Activated naive CD4-positive, alpha-beta T cell treated with anti-CD3 and anti-CD28 coated beads, Interleukin-2, amount 50 U/mL, for 24 hours (primary cell): ENCODE measurements around the gene COQ6.
"Not testable (repeated sequence)": the region's sequence is repeated elsewhere in the genome, so short reads cannot be mapped to it uniquely, and the experiment has no call there.

ENCODE experiments used
- H3K27ac Mint-ChIP-seq: one replicate; pipeline ENCODE4 v1.8.0; 2021; ENCODE audit warnings: mild to moderate bottlenecking, mixed read lengths
- H3K27me3 Mint-ChIP-seq: one replicate; pipeline ENCODE4 v1.8.0; 2021; ENCODE audit warnings: mixed read lengths
- H3K36me3 Mint-ChIP-seq: one replicate; pipeline ENCODE4 v1.8.0; 2021; ENCODE audit warnings: mixed read lengths
- H3K4me1 Mint-ChIP-seq: one replicate; pipeline ENCODE4 v1.8.0; 2021; ENCODE audit warnings: mixed read lengths
- H3K4me3 Mint-ChIP-seq: one replicate; pipeline ENCODE4 v1.8.0; 2021; ENCODE audit warnings: mild to moderate bottlenecking, mixed read lengths
- H3K9me3 Mint-ChIP-seq: one replicate; pipeline ENCODE4 v1.8.0; 2021; ENCODE audit warnings: mixed read lengths

Gene COQ6

GRCh38 chr14:73949752-73950734, at the start of gene COQ6, which contains the start of gene FAM161B:
COQ6 (plus strand) TSS chr14:73950302; CDS start chr14:73950333, 31 bp downstream.
FAM161B (minus strand) TSS chr14:73950094; CDS start chr14:73950026, 68 bp downstream.
- Mint-ChIP-seq H3K4me3 (peak within 1 kb of the TSS; percentile 95), H3K4me1 (peaks cover 11% of the 10 kb centered on the region), H3K9me3 (no peaks in the 10 kb centered on the region), H3K27ac (peak within 1 kb of the TSS; percentile 86), H3K36me3 (peaks cover 3% of the 10 kb centered on the region), H3K27me3 (no peaks in the 10 kb centered on the region)

- Mint-ChIP-seq H3K27ac (no peak overlapping the region), H3K36me3 (peaks cover 14% of the 10 kb centered on the region), H3K9me3 (no peaks in the 10 kb centered on the region), H3K4me1 (no peaks in the 10 kb centered on the region), H3K27me3 (no peaks in the 10 kb centered on the region), H3K4me3 (no peak overlapping the region)
These were observed 47.1 kb upstream of the COQ6 start for GRCh38 chr14:73903028-73903427.

GRCh38 chr14:73909681-73910080, 40.4 kb upstream of the COQ6 start:
- Mint-ChIP-seq H3K4me1 (peaks cover 12% of the 10 kb centered on the region), H3K9me3 (peaks cover 6% of the 10 kb centered on the region), H3K36me3 (peaks cover 52% of the 10 kb centered on the region), H3K4me3 (no peak overlapping the region), H3K27ac (peak overlapping the region; percentile 53), H3K27me3 (no peaks in the 10 kb centered on the region)

GRCh38 chr14:73913256-73913655, 36.8 kb upstream of the COQ6 start:
- Mint-ChIP-seq H3K4me3 (no peak overlapping the region), H3K27me3 (no peaks in the 10 kb centered on the region), H3K4me1 (peaks cover 12% of the 10 kb centered on the region), H3K36me3 (peaks cover 42% of the 10 kb centered on the region), H3K9me3 (peaks cover 6% of the 10 kb centered on the region), H3K27ac (no peak overlapping the region)

GRCh38 chr14:73916324-73916723, 33.8 kb upstream of the COQ6 start:
- H3K36me3 Mint-ChIP-seq = peaks cover 22% of the 10 kb centered on the region
- no peaks in the 10 kb centered on the region for H3K27me3 Mint-ChIP-seq
- no peak overlapping the region for H3K27ac Mint-ChIP-seq
- H3K9me3 Mint-ChIP-seq = no peaks in the 10 kb centered on the region
- H3K4me1 Mint-ChIP-seq = peaks cover under 1% of the 10 kb centered on the region
- no peak overlapping the region for H3K4me3 Mint-ChIP-seq

GRCh38 chr14:73919457-73919856, 30.6 kb upstream of the COQ6 start:
- H3K4me3 Mint-ChIP-seq, H3K4me1 Mint-ChIP-seq, H3K27me3 Mint-ChIP-seq, H3K27ac Mint-ChIP-seq, H3K36me3 Mint-ChIP-seq, H3K9me3 Mint-ChIP-seq: not testable (repeated sequence)

GRCh38 chr14:73924337-73924736, 25.8 kb upstream of the COQ6 start:
- no peaks in the 10 kb centered on the region for H3K27me3 Mint-ChIP-seq
- peaks cover 7% of the 10 kb centered on the region for H3K4me1 Mint-ChIP-seq
- H3K27ac Mint-ChIP-seq = no peak overlapping the region
- H3K9me3 Mint-ChIP-seq = no peaks in the 10 kb centered on the region
- no peak overlapping the region for H3K4me3 Mint-ChIP-seq
- H3K36me3 Mint-ChIP-seq = peaks cover 17% of the 10 kb centered on the region

GRCh38 chr14:73935666-73936065, 14.4 kb upstream of the COQ6 start:
- Mint-ChIP-seq H3K9me3 (no peaks in the 10 kb centered on the region), H3K36me3 (peaks cover 8% of the 10 kb centered on the region), H3K4me3 (no peak overlapping the region), H3K27ac (no peak overlapping the region), H3K27me3 (no peaks in the 10 kb centered on the region), H3K4me1 (peaks cover 10% of the 10 kb centered on the region)

- no peaks in the 10 kb centered on the region for H3K27me3 Mint-ChIP-seq
These were observed 13.6 kb upstream of the COQ6 start for GRCh38 chr14:73936548-73936947.

GRCh38 chr14:73937012-73937411, 13.1 kb upstream of the COQ6 start:
- Mint-ChIP-seq H3K9me3 (no peaks in the 10 kb centered on the region), H3K4me3 (no peak overlapping the region), H3K36me3 (peaks cover 2% of the 10 kb centered on the region), H3K4me1 (no peaks in the 10 kb centered on the region), H3K27me3 (no peaks in the 10 kb centered on the region), H3K27ac (no peak overlapping the region)

More at GRCh38 chr14:73936548-73936947, 13.6 kb upstream of the COQ6 start:
- Mint-ChIP-seq H3K36me3 (peaks cover 3% of the 10 kb centered on the region), H3K27ac (no peak overlapping the region), H3K4me3 (no peak overlapping the region), H3K9me3 (no peaks in the 10 kb centered on the region), H3K4me1 (peaks cover 2% of the 10 kb centered on the region)

GRCh38 chr14:73942180-73942579, 7.9 kb upstream of the COQ6 start:
- H3K9me3 Mint-ChIP-seq = no peaks in the 10 kb centered on the region
- H3K4me3 Mint-ChIP-seq = no peak overlapping the region
- H3K27me3 Mint-ChIP-seq = no peaks in the 10 kb centered on the region
- no peaks in the 10 kb centered on the region for H3K4me1 Mint-ChIP-seq
- H3K36me3 Mint-ChIP-seq = peaks cover 3% of the 10 kb centered on the region
- no peak overlapping the region for H3K27ac Mint-ChIP-seq

GRCh38 chr14:73943083-73943482, 7.0 kb upstream of the COQ6 start:
- no peaks in the 10 kb centered on the region for H3K4me1 Mint-ChIP-seq
- H3K36me3 Mint-ChIP-seq = peaks cover 3% of the 10 kb centered on the region
- H3K27me3 Mint-ChIP-seq = no peaks in the 10 kb centered on the region
- no peak overlapping the region for H3K4me3 Mint-ChIP-seq
- no peak overlapping the region for H3K27ac Mint-ChIP-seq
- no peaks in the 10 kb centered on the region for H3K9me3 Mint-ChIP-seq

GRCh38 chr14:73944432-73945158, 5.5 kb upstream of the COQ6 start:
- no peak overlapping the region for H3K4me3 Mint-ChIP-seq
- peaks cover 3% of the 10 kb centered on the region for H3K36me3 Mint-ChIP-seq
- H3K27ac Mint-ChIP-seq = no peak overlapping the region
- H3K27me3 Mint-ChIP-seq = no peaks in the 10 kb centered on the region
- no peaks in the 10 kb centered on the region for H3K9me3 Mint-ChIP-seq
- H3K4me1 Mint-ChIP-seq = no peaks in the 10 kb centered on the region

- H3K4me1 Mint-ChIP-seq = no peaks in the 10 kb centered on the region
These were observed 4.9 kb upstream of the COQ6 start for GRCh38 chr14:73945159-73945670.

GRCh38 chr14:73953731-73954130, 3.6 kb downstream of the COQ6 start:
- no peaks in the 10 kb centered on the region for H3K9me3 Mint-ChIP-seq
- H3K4me3 Mint-ChIP-seq = no peak overlapping the region
- H3K36me3 Mint-ChIP-seq = peaks cover 5% of the 10 kb centered on the region
- peaks cover 11% of the 10 kb centered on the region for H3K4me1 Mint-ChIP-seq
- H3K27ac Mint-ChIP-seq = peak overlapping the region; percentile 6
- no peaks in the 10 kb centered on the region for H3K27me3 Mint-ChIP-seq

More at GRCh38 chr14:73945159-73945670, 4.9 kb upstream of the COQ6 start:
- H3K36me3 Mint-ChIP-seq = peaks cover 3% of the 10 kb centered on the region
- H3K27me3 Mint-ChIP-seq = no peaks in the 10 kb centered on the region
- H3K4me3 Mint-ChIP-seq = no peak overlapping the region
- H3K27ac Mint-ChIP-seq = no peak overlapping the region
- no peaks in the 10 kb centered on the region for H3K9me3 Mint-ChIP-seq

GRCh38 chr14:73955674-73956073, 5.6 kb downstream of the COQ6 start:
- Mint-ChIP-seq H3K4me3 (no peak overlapping the region), H3K27ac (no peak overlapping the region), H3K9me3 (no peaks in the 10 kb centered on the region), H3K4me1 (peaks cover 10% of the 10 kb centered on the region), H3K27me3 (no peaks in the 10 kb centered on the region), H3K36me3 (peaks cover 8% of the 10 kb centered on the region)
